ENCODE measurements around the gene REEP5. TPM values are rescaled to one million over a fixed set of nuclear protein-coding genes. Genes with fewer than 3 reads are reported as not detected.
"Not testable (repeated sequence)": the region's sequence is repeated elsewhere in the genome, so short reads cannot be mapped to it uniquely, and the experiment has no call there.

The REEP5 gene
- total RNA-seq, 1 donor from 2014 or later = 89.1 TPM

GRCh38 chr5:112965733-112966306, 43.8 kb upstream of the REEP5 start:
- TF ChIP-seq POLR2A (IDR thresholded peaks at IDR 0.05) = no peak
- TF ChIP-seq POLR2AphosphoS5 (IDR thresholded peaks at IDR 0.05; ENCODE audit: insufficient read depth in 1 of 2, low read depth in 1 of 2) = no peak
- TF ChIP-seq, protein P1, sequence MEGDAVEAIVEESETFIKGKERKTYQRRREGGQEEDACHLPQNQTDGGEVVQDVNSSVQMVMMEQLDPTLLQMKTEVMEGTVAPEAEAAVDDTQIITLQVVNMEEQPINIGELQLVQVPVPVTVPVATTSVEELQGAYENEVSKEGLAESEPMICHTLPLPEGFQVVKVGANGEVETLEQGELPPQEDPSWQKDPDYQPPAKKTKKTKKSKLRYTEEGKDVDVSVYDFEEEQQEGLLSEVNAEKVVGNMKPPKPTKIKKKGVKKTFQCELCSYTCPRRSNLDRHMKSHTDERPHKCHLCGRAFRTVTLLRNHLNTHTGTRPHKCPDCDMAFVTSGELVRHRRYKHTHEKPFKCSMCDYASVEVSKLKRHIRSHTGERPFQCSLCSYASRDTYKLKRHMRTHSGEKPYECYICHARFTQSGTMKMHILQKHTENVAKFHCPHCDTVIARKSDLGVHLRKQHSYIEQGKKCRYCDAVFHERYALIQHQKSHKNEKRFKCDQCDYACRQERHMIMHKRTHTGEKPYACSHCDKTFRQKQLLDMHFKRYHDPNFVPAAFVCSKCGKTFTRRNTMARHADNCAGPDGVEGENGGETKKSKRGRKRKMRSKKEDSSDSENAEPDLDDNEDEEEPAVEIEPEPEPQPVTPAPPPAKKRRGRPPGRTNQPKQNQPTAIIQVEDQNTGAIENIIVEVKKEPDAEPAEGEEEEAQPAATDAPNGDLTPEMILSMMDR (IDR thresholded peaks at IDR 0.05) = no peak
- Histone ChIP-seq H3K36me3 (no peaks in the 10 kb centered on the region), H3K4me1 (no peaks in the 10 kb centered on the region), H3K27me3 (no peaks in the 10 kb centered on the region), H3K27ac (no peak overlapping the region), H3K9me3 (no peaks in the 10 kb centered on the region), H3K4me3 (no peak overlapping the region)
- intact Hi-C loops (cut with DNase I) = loop anchor here (10.0 kb wide), 1 partner anchor 101 kb away; the partner anchor contains the start of gene SRP19
- DNase-seq (ENCODE audit: extremely low spot score in 2 of 2) = no peak

DNA sequence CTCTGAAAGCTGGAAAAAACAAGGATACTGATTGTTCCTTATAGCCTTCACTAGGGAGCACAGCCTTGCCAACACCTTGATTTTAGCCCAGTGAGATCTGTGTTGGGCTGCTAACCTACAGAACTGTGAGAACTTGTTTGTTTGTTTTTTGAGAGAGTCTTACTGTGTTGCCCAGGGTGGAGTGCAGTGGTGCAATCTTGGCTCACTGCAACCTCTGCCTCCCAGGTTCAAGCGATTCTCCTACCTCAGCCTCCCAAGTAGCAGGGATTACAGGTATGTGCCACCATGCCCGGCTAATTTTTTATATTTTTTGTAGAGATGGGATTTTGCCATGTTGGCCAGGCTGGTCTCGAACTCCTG, 41.3 kb upstream of the REEP5 start:
- not testable (repeated sequence) for H3K9me3 ChIP-seq; DNase-seq (ENCODE audit: extremely low spot score in 2 of 2); H3K36me3 ChIP-seq; H3K4me3 ChIP-seq; H3K27me3 ChIP-seq
- peaks cover 15% of the 10 kb centered on the region for H3K4me1 ChIP-seq
- peak overlapping the region; percentile 69 for H3K27ac ChIP-seq
- intact Hi-C loops (cut with DNase I) = loop anchor here (10.0 kb wide), 1 partner anchor 99 kb away; the partner anchor contains the start of gene SRP19

DNA sequence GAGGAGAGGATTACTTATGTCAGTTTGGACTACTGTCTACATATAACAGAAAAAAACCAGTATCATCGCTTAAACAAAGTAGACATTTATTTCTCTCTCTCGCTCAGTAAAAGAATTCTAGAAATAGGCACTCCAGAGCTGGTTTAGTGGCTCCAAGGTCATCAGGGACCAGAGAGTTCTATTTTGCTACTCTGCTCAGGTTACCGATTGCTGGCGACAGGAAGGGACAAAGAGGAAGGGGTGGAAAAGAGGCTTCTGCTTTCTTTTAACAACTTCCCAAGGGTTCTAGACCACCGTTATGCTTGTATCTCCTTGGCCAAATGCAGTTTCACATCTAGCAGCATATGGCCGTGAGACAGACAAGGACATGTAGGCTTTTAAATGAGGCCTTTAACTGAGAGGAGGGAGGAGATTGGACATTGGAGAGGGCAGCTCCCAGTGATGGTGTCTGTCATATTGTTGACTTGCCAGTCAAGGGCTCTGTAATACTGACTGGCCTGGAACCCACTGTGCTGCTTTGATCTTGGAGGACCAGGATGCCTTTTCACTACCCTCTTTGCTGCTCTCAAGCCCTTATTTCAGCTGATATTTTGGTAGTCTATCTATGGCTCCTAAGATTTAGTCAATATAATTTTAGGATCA, 39.0 kb upstream of the REEP5 start:
- intact Hi-C loops (cut with DNase I) = loop anchor here (10.0 kb wide), 1 partner anchor 96 kb away; the partner anchor contains the start of gene SRP19
- no peak overlapping the region for H3K4me3 ChIP-seq
- no peak overlapping the region for H3K27ac ChIP-seq
- H3K9me3 ChIP-seq = no peaks in the 10 kb centered on the region
- no peaks in the 10 kb centered on the region for H3K27me3 ChIP-seq
- no peak for DNase-seq (ENCODE audit: extremely low spot score in 2 of 2)
- peaks cover 20% of the 10 kb centered on the region for H3K4me1 ChIP-seq
- TF ChIP-seq, protein P1 (IDR thresholded peaks at IDR 0.05) = no peak
- TF ChIP-seq POLR2AphosphoS5 (IDR thresholded peaks at IDR 0.05; ENCODE audit: insufficient read depth in 1 of 2, low read depth in 1 of 2) (no peak), POLR2A (IDR thresholded peaks at IDR 0.05) (no peak)
- no peaks in the 10 kb centered on the region for H3K36me3 ChIP-seq

GRCh38 chr5:112960315-112960714, 38.3 kb upstream of the REEP5 start:
- Histone ChIP-seq H3K27me3 (no peaks in the 10 kb centered on the region), H3K9me3 (no peaks in the 10 kb centered on the region), H3K4me3 (no peak overlapping the region), H3K27ac (no peak overlapping the region), H3K4me1 (peaks cover 20% of the 10 kb centered on the region), H3K36me3 (no peaks in the 10 kb centered on the region)
- TF ChIP-seq, protein P1 (IDR thresholded peaks at IDR 0.05) = no peak
- TF ChIP-seq POLR2AphosphoS5 (IDR thresholded peaks at IDR 0.05; ENCODE audit: insufficient read depth in 1 of 2, low read depth in 1 of 2) (no peak), POLR2A (IDR thresholded peaks at IDR 0.05) (no peak)
- DNase-seq (ENCODE audit: extremely low spot score in 2 of 2) = no peak
- intact Hi-C loops (cut with DNase I) = loop anchor here (10.0 kb wide), 1 partner anchor 96 kb away; the partner anchor contains the start of gene SRP19

DNA sequence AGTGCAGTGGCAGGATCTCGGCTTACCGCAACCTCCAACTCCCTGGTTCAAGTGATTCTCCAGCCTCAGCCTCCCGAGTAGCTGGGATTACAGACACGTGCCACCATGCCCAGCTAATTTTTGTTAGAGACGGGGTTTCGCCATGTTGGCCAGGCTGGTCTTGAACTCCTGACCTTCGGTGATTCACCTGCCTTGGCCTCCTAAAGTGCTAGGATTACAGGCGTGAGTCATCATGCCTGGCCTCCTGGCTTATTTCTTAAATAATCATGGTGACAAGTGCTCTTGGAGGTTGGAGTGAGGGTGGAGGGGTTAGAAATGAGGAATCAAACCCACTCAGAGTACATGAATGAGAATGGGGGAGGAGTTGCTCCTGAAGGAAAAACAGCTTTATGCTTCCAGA, 37.8 kb upstream of the REEP5 start:
- not testable (repeated sequence) for H3K27ac ChIP-seq; H3K9me3 ChIP-seq; H3K36me3 ChIP-seq; H3K27me3 ChIP-seq; DNase-seq (ENCODE audit: extremely low spot score in 2 of 2); H3K4me3 ChIP-seq
- peaks cover 20% of the 10 kb centered on the region for H3K4me1 ChIP-seq
- intact Hi-C loops (cut with DNase I) = loop anchor here (10.0 kb wide), 1 partner anchor 95 kb away; the partner anchor contains the start of gene SRP19

Data from vagina (tissue), 2 donors.